ENCODE measurements around the gene LAMP5. TPM values are rescaled to one million over a fixed set of nuclear protein-coding genes. Genes with fewer than 3 reads are reported as not detected.

The LAMP5 gene
- total RNA-seq, 4 donors from 2014 or later: not detected

DNA sequence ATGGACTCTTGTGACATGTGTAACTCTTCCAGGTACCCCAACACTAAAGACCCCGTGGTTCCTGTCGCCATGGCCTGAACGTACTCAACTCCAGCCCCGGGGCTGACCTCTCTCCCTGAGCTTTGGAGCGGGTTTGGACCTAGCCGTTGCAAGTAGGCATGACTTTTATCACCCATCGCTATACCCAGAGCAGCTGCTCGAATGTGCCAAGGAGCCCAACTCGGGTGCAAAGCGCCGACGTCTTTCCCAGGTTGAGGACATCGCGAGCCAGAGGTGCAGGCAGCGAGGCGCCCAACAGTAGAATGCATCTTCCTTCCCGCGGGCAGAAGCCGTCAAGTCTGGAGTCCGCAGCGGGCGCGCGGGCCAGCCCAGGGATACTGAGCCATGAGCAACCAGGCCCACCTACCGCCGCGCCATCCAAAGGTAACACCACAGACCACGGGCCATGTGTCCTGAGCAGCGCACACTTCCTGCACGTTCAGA lies 5.7 kb upstream of the LAMP5 start:
- no peak overlapping the region for H3K27ac ChIP-seq
- H3K9me3 ChIP-seq: no peaks in the 10 kb centered on the region
- H3K27me3 ChIP-seq: peaks cover 77% of the 10 kb centered on the region
- TF ChIP-seq POLR2A (IDR thresholded peaks at IDR 0.05) (no peak), POLR2AphosphoS5 (IDR thresholded peaks at IDR 0.05) (no peak)
- TF ChIP-seq, protein P1, sequence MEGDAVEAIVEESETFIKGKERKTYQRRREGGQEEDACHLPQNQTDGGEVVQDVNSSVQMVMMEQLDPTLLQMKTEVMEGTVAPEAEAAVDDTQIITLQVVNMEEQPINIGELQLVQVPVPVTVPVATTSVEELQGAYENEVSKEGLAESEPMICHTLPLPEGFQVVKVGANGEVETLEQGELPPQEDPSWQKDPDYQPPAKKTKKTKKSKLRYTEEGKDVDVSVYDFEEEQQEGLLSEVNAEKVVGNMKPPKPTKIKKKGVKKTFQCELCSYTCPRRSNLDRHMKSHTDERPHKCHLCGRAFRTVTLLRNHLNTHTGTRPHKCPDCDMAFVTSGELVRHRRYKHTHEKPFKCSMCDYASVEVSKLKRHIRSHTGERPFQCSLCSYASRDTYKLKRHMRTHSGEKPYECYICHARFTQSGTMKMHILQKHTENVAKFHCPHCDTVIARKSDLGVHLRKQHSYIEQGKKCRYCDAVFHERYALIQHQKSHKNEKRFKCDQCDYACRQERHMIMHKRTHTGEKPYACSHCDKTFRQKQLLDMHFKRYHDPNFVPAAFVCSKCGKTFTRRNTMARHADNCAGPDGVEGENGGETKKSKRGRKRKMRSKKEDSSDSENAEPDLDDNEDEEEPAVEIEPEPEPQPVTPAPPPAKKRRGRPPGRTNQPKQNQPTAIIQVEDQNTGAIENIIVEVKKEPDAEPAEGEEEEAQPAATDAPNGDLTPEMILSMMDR (IDR thresholded peaks at IDR 0.05): no peak
- no peaks in the 10 kb centered on the region for H3K36me3 ChIP-seq
- H3K4me3 ChIP-seq: no peak overlapping the region
- ATAC-seq: no peak
- H3K4me1 ChIP-seq: peaks cover 0 to 23% (median 0%) of the 10 kb centered on the region in 3 donors
- 7% methylated on average over 7 of the region's 30 CpGs; no CpG with 5 or more reads in 1 of the 2 donors for WGBS, 2 donors (ENCODE audit: low coverage in 1 of 2)

DNA sequence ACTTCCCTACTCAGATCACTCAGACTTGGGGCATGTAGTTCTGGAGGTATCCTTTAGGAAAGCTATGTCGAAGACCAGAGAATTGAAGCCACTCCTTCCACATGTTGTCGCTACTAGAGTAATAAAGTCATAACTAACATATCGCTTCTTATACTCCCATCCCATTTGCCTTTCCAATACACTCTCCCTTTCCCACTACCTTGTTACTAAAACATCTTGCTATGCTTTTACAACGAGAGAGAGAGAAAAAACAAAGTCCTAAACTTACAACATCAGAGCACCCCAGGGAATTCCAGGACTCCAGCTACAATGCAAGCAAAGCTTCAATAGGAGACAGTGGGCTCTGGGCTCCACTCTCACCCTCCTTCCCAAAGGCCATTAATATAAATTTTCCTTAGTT lies 5.1 kb upstream of the LAMP5 start:
- no peak for ATAC-seq
- no peaks in the 10 kb centered on the region for H3K9me3 ChIP-seq
- peaks cover 79% of the 10 kb centered on the region for H3K27me3 ChIP-seq
- H3K4me1 ChIP-seq: peaks cover 0 to 25% (median 0%) of the 10 kb centered on the region in 3 donors
- H3K27ac ChIP-seq: no peak overlapping the region
- no peaks in the 10 kb centered on the region for H3K36me3 ChIP-seq
- no peak for TF ChIP-seq POLR2AphosphoS5 (IDR thresholded peaks at IDR 0.05)
- TF ChIP-seq, protein P1 (IDR thresholded peaks at IDR 0.05): no peak
- no peak for TF ChIP-seq POLR2A (IDR thresholded peaks at IDR 0.05)
- TF ChIP-seq EP300 (IDR thresholded peaks at IDR 0.05): no peak
- WGBS, 2 donors (ENCODE audit: low coverage in 1 of 2): 40 to 60% methylated on average over 3 to 4 of the region's 4 CpGs
- no peak overlapping the region for H3K4me3 ChIP-seq

DNA sequence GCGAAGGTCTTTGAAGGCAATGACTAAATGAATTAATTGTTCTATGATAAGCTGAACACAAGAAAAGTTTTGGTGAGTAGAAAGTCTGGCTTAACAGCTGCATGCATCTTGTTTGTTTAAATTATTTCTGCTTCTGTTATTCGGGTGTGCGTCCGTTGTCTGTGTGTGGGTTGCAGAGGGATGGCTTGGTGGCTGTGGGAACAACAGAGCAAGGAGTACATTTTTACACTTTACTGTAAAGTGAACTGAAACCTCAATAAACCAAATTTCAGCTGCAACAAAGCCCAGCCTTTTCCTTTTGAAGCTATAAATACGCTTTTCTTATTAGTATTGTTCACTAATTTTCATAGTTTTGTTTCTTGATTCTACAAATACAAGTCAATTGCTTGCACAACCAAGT lies 3.5 kb upstream of the LAMP5 start:
- peaks cover 79% of the 10 kb centered on the region for H3K27me3 ChIP-seq
- no peaks in the 10 kb centered on the region for H3K36me3 ChIP-seq
- H3K4me3 ChIP-seq: no peak overlapping the region
- H3K27ac ChIP-seq: no peak overlapping the region
- peaks cover 0 to 41% (median 12%) of the 10 kb centered on the region in 3 donors for H3K4me1 ChIP-seq
- ATAC-seq: no peak
- 61 to 77% methylated on average over 3 to 5 of the region's 5 CpGs for WGBS, 2 donors (ENCODE audit: low coverage in 1 of 2)
- TF ChIP-seq POLR2AphosphoS5 (IDR thresholded peaks at IDR 0.05) (no peak), POLR2A (IDR thresholded peaks at IDR 0.05) (no peak), EP300 (IDR thresholded peaks at IDR 0.05) (no peak)
- TF ChIP-seq, protein P1 (IDR thresholded peaks at IDR 0.05): no peak
- no peaks in the 10 kb centered on the region for H3K9me3 ChIP-seq

DNA sequence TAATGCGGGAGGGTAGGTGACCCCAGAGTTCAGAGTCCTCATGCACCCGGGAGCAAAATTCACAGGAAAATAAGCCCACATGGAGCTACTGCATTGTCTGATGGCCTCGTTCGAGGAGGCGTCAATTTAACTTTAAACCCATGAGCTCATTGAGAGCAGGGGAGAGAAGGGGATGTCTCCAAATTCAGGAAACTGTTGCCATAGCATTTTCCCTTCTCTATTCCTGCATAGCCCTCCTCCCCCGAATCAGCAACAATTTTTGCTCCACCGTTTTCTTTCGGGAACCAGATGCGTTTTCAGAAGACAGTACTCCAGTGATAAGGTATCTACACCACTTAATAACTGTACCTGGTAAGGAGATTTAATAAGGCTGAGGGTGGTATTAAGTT lies 324 bp upstream of the LAMP5 start:
- ATAC-seq: no peak

DNA sequence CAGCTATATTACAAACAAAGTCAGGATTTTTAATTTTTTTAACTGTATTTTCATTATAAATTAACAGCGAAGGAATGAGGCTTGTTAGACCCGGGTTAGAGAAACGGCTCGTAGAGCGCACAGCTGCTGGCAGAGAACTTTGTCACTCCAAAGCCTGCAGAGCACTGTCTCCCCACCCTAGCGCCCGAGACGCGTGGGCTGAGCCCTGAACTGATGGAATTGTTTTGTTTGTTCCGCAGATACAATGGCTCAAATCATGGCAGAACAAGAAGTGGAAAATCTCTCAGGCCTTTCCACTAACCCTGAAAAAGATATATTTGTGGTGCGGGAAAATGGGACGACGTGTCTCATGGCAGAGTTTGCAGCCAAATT lies 810 bp downstream of the LAMP5 start:
- Histone ChIP-seq H3K9me3 (no peaks in the 10 kb centered on the region), H3K27ac (no peak overlapping the region), H3K36me3 (no peaks in the 10 kb centered on the region), H3K4me3 (peak overlapping the region in 1 of 2 donors; percentile 35), H3K4me1 (peaks cover 0 to 26% (median 12%) of the 10 kb centered on the region in 3 donors), H3K27me3 (peaks cover 72% of the 10 kb centered on the region)
- TF ChIP-seq, protein P1 (IDR thresholded peaks at IDR 0.05): no peak
- TF ChIP-seq POLR2AphosphoS5 (IDR thresholded peaks at IDR 0.05) (no peak), POLR2A (IDR thresholded peaks at IDR 0.05) (no peak), EP300 (IDR thresholded peaks at IDR 0.05) (no peak)
- ATAC-seq: no peak
- 3 to 8% methylated on average over 5 to 10 of the region's 13 CpGs for WGBS, 2 donors (ENCODE audit: low coverage in 1 of 2)

More for the DNA sequence above, 324 bp upstream of the LAMP5 start:
- H3K9me3 ChIP-seq: no peaks in the 10 kb centered on the region
- H3K27ac ChIP-seq: no peak overlapping the region
- WGBS, 2 donors (ENCODE audit: low coverage in 1 of 2): 0 to 4% methylated on average over 1 to 9 of the region's 9 CpGs
- TF ChIP-seq POLR2A (IDR thresholded peaks at IDR 0.05) (no peak), EP300 (IDR thresholded peaks at IDR 0.05) (no peak), POLR2AphosphoS5 (IDR thresholded peaks at IDR 0.05) (no peak)
- TF ChIP-seq, protein P1 (IDR thresholded peaks at IDR 0.05): no peak
- H3K4me3 ChIP-seq: no peak overlapping the region
- peaks cover 0 to 26% (median 12%) of the 10 kb centered on the region in 3 donors for H3K4me1 ChIP-seq
- no peaks in the 10 kb centered on the region for H3K36me3 ChIP-seq
- H3K27me3 ChIP-seq: peaks cover 75% of the 10 kb centered on the region

Measured in gastroesophageal sphincter (tissue), 4 donors.